GM12865 (cell line): ENCODE data around the gene NR1I3.

Source experiments
- DNase-seq: peaks from one replicate; pipeline ENCODE4 v3.0.0; 2010; ENCODE audit warnings: low read depth
- H3K4me3 ChIP-seq: 2 replicates; pipeline ENCODE4 v1.5.1; 2011; ENCODE audit warnings: mild to moderate bottlenecking, low read depth, low read length, control low read depth
- TF ChIP-seq, protein P1 (sequence below): IDR thresholded peaks from 2 replicates; pipeline ENCODE4 v1.5.1; 2011; ENCODE audit warnings: low read length, control low read depth, low read depth, inconsistent platforms; ENCODE audit not compliant: insufficient read depth; ENCODE audit errors: missing control alignments

Gene NR1I3

DNA sequence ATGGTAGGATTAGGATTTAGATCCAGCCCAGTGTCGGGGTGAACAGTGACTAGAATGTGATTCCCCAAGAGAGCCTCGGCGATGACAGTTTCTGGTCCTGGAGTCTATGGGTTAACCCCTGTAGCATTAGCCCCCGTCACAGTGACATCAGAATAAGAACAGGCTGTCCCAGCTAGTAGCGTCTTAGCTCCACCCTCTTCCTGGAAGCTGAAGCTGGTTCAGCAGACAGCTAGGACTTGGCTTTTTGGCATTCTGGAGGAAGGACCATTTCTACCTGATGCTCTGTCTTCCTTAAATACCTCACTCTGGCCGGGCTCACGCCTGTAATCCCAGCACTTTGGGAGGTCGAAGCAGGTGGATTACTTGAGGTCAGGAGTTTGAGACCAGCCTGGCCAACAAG, 30.8 kb downstream of the NR1I3 start:
- no peak overlapping the region for H3K4me3 ChIP-seq
- DNase-seq: no peak
- TF ChIP-seq, protein P1, sequence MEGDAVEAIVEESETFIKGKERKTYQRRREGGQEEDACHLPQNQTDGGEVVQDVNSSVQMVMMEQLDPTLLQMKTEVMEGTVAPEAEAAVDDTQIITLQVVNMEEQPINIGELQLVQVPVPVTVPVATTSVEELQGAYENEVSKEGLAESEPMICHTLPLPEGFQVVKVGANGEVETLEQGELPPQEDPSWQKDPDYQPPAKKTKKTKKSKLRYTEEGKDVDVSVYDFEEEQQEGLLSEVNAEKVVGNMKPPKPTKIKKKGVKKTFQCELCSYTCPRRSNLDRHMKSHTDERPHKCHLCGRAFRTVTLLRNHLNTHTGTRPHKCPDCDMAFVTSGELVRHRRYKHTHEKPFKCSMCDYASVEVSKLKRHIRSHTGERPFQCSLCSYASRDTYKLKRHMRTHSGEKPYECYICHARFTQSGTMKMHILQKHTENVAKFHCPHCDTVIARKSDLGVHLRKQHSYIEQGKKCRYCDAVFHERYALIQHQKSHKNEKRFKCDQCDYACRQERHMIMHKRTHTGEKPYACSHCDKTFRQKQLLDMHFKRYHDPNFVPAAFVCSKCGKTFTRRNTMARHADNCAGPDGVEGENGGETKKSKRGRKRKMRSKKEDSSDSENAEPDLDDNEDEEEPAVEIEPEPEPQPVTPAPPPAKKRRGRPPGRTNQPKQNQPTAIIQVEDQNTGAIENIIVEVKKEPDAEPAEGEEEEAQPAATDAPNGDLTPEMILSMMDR: no peak

DNA sequence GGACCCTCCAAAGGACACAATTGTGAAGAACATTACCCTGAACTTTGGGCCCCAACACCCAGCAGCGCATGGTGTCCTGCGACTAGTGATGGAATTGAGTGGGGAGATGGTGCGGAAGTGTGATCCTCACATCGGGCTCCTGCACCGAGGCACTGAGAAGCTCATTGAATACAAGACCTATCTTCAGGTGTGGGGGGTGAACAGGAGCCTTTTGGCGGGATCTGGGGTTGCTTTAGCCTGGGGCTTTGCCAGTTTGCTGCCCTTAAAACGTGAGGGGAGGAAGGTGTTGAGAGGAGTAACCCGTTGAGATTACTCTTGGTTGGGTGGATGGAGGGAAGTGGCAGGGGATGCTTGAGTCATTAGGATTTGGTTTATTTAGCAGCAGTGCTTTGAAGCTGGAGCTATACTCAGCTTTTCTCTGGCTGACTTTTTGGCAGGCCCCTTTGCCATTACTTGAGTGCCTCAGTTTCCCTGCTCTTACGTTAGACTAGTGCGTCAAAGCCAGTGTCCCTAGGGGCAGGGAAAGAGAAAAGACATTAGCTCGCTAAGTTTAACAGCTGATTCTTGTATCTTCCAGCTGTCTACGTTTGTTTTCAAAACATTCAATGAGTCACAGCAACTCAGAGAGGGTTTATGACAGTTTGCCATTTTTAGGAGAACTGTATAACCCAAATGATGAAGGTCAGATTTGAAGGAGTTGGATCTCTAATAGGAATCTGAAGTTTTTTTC, 31.4 kb downstream of the NR1I3 start:
- no peak overlapping the region for H3K4me3 ChIP-seq
- DNase-seq: no peak
- TF ChIP-seq, protein P1: no peak

DNA sequence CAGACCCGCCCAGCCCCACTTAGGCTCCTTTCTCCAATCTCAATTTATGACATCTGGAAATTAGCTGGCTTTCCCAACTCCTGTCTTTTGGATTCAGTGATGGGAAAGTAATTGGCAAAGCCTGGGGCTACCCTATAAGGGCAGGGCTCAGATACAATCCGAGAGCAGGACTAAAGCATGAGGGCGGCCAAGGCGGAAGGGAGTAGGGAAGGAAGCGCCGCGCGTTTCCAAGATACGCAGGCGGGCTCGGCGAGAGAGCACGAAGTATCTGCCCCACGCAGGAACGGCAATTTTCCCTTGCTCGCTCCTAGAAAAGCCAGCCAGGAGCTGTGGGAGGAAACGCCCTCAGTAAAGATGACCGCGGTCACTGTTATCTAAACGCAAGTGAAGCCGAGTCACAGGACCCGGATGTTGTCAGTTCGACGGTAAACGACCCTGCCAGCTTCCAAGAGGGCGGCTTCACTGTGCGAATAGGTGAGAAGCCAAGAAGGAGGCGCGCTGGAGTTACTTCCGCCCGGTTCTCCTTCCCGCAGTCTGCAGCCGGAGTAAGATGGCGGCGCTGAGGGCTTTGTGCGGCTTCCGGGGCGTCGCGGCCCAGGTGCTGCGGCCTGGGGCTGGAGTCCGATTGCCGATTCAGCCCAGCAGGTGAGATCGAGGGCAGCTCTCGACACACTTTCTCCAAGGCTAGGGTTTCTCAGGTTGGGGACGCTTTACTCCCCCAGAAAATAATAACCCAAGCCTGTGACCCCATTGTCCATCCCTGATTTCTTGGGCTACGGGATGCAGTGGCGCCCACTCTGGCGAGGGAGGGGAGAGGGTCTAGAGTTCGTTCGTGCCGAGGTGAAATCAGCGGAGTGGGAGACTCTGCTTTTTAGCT, 35.9 kb downstream of the NR1I3 start, which contains the start of gene NDUFS2:
NDUFS2 (plus strand) TSS at position 532 of the 877 bp plus-strand sequence; CDS start at position 551, 19 bp downstream.
- peak within 1 kb of the TSS; percentile 68 for H3K4me3 ChIP-seq
- DNase-seq: peak; percentile 99
- TF ChIP-seq, protein P1: no peak

DNA sequence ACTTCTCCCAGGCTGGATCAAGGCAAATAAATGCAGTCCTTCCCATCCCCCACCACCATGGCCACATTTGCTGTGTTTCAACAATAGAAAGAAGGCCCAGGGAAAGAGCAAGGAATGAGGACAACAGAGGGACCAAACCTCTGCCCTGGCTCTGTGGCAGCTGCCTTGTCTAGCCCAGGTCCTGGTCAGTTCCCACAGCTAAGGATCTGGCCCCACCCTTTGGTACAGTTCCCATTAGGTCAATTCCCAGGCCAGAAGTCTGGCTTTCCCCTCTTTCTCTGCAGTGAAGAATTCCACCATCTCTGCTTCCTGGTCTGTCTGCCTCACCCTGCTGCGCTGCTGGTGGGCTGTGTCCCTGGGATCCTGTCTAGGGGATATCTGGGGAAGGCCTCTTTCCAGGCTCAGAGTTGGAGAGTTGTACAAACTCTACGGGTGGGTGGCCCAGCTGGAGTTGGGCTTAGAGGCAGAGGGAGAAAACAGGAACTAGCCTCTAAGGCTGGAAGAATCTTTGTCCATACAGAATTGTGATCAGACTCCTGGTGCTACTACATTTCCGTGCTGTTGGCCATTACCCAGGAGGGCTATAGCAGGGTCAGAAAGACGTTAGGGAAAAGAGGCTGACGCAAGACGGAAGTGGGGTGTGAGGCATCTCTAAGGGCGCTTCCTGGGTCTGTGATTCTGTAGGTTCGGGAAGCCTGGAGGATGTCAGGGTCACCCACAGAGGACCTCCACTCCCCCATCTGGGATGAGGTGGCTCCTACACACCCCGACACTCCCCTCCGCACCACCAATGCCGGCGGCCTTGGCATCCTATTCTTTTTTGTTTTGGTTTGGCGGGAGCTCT, 36.8 kb downstream of the NR1I3 start:
- peak overlapping the region; percentile 68 for H3K4me3 ChIP-seq
- DNase-seq: no peak
- TF ChIP-seq, protein P1: no peak

DNA sequence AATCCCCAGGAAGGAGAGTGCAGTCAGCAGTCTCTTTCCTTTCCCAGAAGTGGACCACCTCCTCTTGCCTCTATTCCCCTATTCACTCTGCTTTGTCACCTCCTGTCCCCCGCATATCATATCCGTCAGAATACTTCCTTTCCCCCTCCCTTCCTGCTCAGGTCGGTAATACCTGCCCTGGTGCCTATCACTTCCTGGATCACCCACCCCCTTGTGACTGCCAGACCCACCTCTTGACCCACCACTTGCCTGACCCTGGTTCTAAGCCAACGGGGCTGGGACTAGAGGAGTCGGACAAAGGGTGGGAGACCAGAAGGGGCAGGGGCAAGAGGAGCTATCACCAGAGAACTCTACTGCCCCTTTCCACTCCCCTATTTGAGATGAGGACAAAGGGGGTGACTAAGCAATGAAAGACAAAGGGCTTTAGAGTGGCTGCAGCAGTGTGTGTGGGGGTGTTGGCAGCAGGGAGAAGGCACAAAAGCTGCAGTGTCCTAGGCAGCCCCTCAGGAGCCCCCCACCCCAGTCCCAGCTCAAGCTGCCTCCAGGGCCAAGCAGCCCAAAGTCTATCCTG, 37.5 kb downstream of the NR1I3 start:
- DNase-seq: no peak
- TF ChIP-seq, protein P1: no peak
- no peak overlapping the region for H3K4me3 ChIP-seq

DNA sequence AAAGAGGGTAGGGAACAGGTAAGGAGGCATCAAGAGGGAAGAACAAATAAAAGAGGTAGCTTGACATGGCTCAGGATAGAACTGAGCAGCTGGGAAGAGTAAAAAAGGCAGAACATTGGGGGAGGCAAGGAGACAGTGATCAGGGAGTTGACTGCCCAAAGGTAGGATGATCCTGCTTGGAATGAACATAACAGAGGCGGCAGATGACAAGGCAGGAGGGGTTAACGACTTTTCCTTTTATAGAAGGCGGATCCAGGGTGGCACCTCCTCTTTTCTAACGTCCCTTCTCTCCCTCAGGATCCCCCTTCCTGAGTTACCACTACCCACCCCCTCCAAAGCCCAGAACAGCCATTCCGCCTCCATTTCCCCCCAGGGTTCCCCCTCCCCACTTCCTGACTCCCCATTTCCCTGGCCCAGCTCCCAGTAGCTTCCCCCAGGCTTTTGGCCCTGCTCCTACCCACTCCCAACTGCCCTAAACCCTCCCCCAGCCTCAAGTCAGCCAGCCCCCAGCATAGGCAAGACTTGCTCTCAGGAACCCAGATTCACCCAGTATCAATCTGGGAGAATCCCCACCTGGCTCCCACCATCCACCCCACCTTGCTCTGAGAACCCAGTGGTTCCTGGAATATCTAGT, 38.4 kb downstream of the NR1I3 start:
- DNase-seq: no peak
- H3K4me3 ChIP-seq: no peak overlapping the region
- TF ChIP-seq, protein P1: no peak
